GM18511 (cell line): ENCODE results near the gene RGL3.
"Not testable (repeated sequence)": the region's sequence is repeated elsewhere in the genome, so short reads cannot be mapped to it uniquely, and the experiment has no call there.

ENCODE experiments used
- ATAC-seq: cut with Tn5 transposase; IDR thresholded peaks from one replicate; pipeline ENCODE4 v1.9.1; 2021; ENCODE audit warnings: mild to moderate bottlenecking, moderate library complexity; ENCODE audit not compliant: unreplicated experiment

Gene RGL3

DNA sequence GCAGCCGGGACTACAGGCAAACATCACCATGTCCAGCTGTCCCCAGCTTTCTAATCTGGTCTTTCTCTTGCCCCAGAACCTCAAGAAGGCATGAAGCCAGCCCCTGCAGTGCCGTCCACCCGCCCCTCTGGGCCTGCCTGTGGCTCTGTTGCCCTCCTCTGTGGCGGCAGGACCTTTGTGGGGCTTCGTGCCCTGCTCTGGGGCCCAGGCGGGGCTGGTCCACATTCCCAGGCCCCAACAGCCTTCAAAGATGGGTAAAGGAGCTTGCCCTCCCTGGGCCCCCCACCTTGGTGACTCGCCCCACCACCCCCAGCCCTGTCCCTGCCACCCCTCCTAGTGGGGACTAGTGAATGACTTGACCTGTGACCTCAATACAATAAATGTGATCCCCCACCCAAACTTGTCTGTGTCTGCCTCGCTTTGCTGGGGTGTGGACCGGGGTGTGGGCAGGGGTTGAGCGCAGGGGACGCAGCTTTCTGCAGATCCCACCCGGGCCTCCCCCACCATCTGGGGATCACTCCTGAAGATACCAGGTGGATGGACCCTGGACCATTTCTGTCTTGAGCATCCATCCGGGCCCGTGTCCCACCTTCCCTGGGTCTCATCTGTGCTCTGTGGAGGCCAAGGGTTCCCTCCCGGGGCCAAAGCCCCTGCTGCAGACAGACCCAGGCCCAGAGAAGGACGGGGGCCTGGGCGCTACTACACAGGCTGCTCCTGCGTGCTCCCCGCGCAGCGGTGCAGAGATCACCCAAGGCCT is 31.6 kb upstream of the RGL3 start:
- ATAC-seq: no peak

DNA sequence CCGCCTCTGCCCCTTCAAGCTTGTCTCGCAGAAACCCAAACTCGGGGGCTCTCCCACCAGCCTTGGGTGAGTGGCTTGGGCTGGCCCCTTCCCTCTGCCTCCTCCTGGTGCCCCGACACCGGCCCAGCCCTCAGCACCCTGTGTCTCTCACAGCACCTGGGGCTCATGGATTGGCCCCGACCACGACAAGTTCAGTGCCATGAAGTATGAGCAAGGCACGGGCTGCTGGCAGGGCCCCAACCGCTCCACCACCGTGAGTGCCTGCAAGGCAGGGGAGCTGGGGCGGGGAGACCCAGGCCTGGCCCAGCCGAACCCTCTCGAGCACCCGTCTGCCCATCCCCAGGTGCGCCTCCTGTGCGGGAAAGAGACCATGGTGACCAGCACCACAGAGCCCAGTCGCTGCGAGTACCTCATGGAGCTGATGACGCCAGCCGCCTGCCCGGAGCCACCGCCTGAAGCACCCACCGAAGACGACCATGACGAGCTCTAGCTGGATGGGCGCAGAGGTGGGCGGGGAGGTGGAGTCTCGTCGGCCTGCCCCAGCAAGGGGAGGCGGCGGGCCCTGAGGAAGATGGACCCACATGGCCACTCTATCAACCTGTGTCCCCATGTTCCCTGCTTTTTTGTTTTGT is 29.9 kb upstream of the RGL3 start:
- no peak for ATAC-seq

GRCh38 chr19:11448410-11448809 is 29.3 kb upstream of the RGL3 start:
- no peak for ATAC-seq

DNA sequence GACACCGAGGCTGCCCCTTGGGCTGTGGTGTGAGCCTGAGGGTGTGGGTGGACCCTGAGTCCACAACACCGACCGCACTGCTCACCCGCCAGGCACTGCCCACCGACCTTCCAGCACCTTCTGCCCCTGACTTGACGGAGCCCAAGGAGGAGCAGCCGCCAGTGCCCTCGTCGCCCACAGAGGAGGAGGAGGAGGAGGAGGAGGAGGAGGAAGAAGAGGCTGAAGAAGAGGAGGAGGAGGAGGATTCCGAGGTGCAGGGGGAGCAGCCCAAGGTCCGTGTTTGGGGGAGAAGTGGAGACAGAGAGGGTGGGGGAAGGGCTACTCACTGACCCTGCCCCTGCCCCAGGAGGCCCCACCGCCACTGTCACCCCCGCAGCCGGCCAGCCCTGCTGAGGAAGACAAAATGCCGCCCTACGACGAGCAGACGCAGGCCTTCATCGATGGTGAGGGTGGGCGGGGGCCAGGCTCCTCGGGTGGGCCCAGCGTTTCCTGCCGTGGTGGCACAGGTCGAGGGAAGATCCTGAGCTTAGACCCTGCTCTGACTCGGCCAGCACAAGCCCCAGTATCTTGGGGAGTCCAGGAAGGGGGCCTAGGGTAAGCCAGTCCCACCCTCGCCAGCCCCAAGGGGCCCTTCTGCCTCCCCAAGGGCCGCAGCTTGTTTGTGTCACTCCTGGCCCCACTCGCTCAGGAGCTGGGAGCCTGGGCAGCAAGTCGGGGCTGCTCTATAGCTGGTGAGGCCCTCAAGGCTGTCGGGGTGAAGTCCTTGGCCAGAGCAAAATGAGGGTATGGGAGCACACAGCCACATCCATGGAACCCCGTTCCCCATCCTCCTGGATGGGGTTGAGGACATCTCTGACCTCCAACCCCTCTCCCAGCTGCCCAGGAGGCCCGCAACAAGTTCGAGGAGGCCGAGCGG is 28.5 kb upstream of the RGL3 start:
- no peak for ATAC-seq

DNA sequence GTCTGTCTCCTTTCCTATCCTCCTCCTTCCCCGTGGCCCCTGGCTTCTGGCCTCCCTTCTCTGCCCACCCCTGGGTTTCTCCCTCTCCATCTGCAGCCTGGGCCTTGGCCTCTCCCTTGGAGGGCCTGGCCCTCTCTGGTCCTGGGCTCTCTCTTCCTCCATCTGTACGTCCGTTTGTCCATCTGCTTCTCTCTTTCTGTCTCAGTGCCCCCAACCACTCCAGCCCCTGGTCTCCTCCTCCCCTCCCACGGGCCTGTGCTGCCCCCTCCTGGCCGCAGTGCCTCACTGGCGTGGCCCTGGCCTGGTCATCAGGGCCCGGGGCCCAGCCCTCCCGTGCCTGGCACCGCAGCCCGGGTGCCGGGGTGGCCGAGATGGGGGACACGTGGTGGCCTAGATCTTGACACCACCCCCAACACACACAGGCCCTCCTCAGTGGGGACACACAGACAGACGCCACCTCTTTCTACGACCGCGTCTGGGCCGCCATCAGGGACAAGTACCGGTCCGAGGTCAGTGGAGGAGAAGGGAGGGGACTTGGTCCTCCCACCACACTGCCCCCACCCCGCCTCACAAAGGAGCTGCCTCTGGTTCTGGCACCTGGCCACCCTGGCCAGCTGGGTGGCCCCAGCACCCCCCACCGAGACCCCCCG is 27.7 kb upstream of the RGL3 start:
- no peak for ATAC-seq

- ATAC-seq: no peak
Measured at GRCh38 chr19:11446271-11446651, 27.1 kb upstream of the RGL3 start.

- ATAC-seq: no peak
Measured at GRCh38 chr19:11445141-11445540, 26.0 kb upstream of the RGL3 start.

- no peak for ATAC-seq
Measured at GRCh38 chr19:11444059-11444458, 24.9 kb upstream of the RGL3 start.

DNA sequence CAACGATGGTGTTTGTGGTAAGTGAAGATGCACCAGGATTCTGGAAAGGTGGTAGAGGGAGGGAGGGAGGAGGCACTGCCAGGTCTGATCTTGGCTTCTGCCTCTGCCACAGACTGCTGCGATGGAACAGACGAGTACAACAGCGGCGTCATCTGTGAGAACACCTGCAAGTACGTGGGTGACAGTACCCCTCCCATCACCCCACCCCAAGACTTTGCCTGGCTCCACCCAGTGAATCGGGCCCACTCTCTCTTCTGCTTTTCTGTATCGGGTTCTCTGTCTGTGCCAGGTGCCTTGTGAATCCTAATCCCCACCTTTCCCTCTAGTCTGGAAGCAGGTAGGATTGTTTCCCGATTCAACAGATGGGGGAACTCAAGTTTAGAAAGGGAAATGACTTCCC is 18.8 kb upstream of the RGL3 start:
- no peak for ATAC-seq

- no peak for ATAC-seq
Measured at GRCh38 chr19:11435833-11436313, 16.8 kb upstream of the RGL3 start.

- peak; percentile 92 for ATAC-seq
Measured at GRCh38 chr19:11435057-11435832, 16.1 kb upstream of the RGL3 start, which contains the start of the genes ODAD3 and PRKCSH. TSS of gene ODAD3 (minus strand) at chr19:11435121. CDS start at chr19:11435016, 105 bp downstream. TSS of gene PRKCSH (plus strand) at chr19:11435635. CDS start at chr19:11436118, 483 bp downstream.

- peak; percentile 18 for ATAC-seq
Measured at GRCh38 chr19:11434703-11435056, 15.6 kb upstream of the RGL3 start.

- ATAC-seq: not testable (repeated sequence)
Measured at GRCh38 chr19:11433526-11433925, 14.4 kb upstream of the RGL3 start.

DNA sequence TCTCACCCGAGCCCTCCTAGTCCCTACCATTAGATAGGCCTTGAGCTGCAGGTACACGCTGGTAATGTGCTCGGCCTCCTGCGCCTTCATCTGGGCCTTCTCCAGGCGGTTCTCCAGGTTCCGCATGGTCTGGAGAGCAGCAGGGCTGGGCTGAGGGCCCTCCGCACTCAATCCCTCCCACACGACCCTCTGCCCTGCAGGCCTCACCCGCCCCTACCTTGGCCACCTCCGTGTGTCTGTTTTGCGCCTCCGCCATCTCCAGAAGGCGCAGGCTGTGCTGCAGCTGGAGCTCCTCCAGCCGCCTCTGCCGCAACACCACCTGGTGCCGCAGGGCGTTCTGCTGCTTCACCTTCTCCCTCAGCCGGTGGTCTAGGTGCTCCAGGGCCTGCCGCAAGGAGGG is 7.5 kb upstream of the RGL3 start:
- no peak for ATAC-seq

GRCh38 chr19:11425719-11426457 is 6.8 kb upstream of the RGL3 start:
- ATAC-seq: no peak

DNA sequence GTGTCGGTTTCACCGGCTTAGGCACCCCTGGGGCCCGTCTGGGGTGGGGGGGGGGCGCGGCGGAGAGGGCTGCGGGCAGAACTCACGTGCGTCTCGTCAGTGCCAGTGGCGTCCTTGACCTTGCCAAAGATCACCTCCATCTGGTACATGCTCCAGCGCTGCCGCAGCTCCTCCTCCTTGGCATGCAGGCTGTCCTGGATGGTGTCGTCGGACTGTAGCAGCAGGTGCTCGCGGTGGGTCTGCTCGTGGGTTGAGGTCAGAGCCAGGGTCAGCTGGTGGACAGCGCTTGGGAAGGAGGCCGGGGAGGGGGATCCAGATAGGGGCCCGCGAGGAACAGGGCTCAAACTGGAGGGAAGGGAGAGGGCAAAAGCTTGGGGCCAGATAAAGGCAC is 4.7 kb upstream of the RGL3 start:
- ATAC-seq: no peak

DNA sequence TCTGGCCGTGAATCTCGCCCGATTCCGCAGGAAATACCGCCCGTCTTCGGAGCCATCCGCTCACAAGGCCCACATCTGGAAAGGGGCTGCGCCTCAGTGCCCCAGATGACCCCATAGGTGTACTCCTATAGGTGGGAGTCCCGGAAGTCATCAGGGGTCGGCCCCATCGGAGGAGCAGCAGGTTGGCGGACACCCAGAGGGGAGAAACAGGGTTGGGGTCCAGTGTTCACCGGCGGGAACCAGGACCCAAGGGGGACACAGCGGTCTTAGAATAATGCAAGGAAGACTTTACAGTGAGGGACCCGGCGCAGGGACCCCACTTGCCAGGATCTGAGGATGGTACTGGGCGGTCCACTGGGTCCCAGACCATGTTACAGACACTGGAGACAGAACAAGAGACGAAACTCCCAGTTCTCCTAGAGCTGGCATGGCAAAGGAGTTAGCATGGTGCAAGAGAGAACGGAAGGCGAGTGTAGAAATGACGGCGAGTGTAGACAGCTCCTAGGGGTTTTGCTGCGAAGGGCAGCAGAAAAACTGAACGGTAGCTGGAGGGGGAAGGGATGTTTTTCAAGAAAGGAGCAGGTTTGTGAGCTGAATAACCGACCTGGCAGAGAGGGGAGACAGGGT is 4.2 kb upstream of the RGL3 start:
- ATAC-seq: no peak

GRCh38 chr19:11422163-11423065 is 3.3 kb upstream of the RGL3 start:
- peak; percentile 62 for ATAC-seq
